HG03457 (cell line): Measurements from ENCODE around the gene PATL2.
"Not testable (repeated sequence)": the region's sequence is repeated elsewhere in the genome, so short reads cannot be mapped to it uniquely, and the experiment has no call there.

Experiments used
- ATAC-seq: cut with Tn5 transposase; IDR thresholded peaks from one replicate; pipeline ENCODE4 v1.9.1; 2021; ENCODE audit warnings: moderate number of reproducible peaks; ENCODE audit not compliant: unreplicated experiment

PATL2 gene

DNA sequence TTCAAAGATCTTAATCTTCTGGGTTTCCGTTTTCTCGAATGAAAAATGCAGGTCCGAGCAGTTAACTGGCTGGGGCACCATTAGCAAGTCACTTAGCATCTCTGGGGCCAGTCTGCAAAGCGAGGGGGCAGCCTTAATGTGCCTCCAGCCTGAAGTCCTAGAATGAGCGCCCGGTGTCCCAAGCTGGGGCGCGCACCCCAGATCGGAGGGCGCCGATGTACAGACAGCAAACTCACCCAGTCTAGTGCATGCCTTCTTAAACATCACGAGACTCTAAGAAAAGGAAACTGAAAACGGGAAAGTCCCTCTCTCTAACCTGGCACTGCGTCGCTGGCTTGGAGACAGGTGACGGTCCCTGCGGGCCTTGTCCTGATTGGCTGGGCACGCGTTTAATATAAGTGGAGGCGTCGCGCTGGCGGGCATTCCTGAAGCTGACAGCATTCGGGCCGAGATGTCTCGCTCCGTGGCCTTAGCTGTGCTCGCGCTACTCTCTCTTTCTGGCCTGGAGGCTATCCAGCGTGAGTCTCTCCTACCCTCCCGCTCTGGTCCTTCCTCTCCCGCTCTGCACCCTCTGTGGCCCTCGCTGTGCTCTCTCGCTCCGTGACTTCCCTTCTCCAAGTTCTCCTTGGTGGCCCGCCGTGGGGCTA, at the start of gene PATL2, which contains the start of gene B2M:
PATL2 (minus strand) TSS at position 228 of the 647 bp plus-strand sequence. CDS start 34,833 bp downstream, outside the sequence.
B2M (plus strand) TSS at position 422 of the 647 bp plus-strand sequence; CDS start at position 452, 30 bp downstream.
- peak; percentile 81 for ATAC-seq

DNA sequence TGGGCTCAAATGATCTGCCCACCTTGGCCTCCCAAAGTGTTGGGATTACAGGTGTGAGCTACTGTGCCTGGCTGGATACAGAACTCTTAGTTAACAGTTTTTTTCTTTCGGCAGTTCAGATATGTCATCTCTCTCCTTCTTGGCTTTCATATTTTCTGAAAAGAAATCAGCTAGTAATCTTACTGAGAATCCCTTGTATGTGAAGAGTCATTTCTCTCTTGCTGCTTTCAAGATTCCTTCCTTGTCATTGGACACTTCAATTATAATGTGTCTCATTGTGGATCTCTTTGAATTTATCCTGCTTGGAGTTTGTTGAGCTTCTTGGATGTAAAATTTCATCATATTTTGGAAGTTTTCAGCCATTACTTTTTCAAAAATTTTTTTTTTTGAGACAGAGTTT, 42.2 kb upstream of the PATL2 start:
- no peak for ATAC-seq

DNA sequence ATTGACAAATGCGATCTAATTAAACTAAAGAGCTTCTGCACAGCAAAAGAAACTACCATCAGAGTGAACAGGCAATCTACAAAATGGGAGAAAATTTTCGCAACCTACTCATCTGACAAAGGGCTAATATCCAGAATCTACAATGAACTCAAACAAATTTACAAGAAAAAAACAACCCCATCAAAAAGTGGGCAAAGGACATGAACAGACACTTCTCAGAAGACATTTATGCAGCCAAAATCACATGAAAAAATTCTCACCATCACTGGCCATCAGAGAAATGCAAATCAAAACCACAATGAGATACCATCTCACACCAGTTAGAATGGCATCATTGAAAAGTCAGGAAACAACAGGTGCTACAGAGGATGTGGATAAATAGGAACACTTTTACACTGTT, 32.3 kb upstream of the PATL2 start:
- ATAC-seq = not testable (repeated sequence)

DNA sequence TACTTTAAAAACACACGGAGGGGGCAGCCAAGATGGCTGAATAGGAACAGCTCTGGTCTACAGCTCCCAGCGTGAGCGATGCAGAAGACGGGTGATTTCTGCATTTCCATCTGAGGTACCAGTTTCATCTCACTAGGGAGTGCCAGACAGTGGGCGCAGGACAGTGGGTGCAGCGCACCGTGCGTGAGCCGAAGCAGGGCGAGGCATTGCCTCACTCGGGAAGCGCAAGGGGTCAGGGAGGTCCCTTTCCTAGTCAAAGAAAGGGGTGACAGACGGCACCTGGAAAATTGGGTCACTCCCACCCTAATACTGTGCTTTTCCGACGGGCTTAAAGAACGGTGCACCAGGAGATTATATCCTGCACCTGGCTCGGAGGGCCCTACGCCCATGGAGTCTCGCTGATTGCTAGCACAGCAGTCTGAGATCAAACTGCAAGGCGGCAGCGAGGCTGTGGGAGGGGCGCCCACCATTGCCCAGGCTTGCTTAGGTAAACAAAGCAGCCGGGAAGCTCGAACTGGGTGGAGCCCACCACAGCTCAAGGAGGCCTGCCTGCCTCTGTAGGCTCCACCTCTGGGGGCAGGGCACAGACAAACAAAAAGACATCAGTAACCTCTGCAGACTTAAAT, 28.2 kb upstream of the PATL2 start:
- not testable (repeated sequence) for ATAC-seq

DNA sequence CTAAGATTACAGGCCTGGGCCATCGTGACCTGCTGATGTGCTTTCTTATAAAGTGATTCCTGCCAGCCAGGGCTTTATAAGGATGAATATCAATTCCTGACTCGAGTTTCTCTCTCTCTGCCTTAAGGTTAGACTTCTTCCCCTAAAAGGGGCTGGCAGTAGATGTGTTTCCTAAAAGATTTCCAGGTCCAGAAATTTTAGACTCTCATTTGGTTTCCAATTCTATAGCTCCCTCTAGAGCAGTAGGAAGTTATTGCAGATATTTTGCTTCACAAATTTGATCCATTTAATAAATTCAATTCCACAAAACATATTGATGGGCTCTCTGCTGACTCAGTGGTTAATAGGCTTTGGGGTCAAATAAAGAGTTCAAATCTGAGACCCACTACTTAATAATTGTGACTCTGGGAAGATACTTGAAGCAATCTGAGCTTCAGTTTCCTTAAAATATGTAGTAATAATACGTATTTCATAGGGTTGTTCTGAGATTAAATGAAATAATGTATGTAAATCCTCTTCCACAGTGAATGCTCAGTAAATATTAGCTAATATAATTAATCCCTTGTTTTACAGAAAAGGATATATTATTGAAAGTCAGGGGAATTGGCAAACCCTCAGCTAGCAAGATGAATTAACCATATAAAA, 27.3 kb upstream of the PATL2 start:
- ATAC-seq = no peak

DNA sequence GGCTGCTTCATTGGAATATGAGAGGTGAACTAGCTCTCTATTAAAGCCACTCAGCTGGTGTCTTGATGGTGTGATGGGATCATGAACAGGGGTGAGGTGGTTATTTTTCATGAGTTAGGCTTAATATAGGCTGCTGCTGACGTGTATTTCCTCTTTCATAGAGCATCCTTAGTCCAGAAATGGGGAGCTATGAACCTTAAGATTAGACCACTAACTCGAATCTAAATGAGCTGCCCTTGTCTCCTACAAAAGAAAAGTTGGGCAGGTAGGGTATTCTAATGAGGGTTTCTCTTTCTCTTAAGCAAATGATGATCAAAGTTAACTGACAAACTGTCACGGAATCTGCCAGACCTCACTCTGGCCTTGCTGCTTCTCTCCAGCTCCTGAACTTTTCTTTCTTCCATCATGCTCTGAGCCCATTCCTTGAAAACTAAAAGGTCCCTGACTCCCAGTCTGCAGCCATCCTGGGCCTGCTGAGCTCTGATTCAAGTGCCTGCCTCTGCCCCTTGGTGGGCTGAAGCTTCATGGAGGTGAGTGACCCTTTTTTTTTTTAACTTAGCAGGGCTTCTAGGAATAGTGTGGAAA, 25.1 kb upstream of the PATL2 start, which contains the start of gene TRIM69:
TRIM69 (plus strand) TSS at position 348 of the 585 bp plus-strand sequence; CDS start at position 525, 177 bp downstream.
- no peak for ATAC-seq

DNA sequence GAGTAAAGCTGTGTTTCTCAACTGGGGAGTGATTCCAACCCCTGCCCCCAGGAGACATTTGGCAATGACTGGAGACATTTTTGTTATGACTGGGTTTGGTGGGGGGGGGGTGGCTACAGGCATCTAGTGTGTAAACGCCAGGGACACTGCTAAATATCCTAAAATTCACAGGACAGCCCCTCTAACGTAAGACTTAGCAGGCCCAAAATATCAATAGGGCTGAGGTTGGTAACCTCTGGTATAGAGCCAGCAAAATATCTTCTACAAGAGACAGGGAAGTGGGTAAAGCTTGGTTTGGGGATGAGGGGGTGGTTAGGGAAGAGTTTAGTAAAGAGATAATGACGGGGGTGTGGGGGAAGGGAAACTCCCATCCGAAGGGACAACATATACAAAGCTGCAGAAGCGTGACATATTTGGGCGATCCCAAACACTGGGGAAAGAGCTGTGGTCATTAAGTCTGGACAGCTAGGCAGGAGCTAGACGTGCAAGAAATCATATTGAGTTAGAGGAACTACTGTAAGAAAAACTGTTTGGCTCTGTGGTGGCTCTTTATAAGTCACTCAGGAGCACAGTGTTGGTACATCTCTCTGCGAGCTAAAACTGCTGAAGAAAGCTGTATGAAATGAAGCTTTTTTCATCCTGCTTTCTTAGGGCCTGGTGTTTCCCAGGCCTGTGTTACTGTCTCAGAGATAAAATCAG, 24.5 kb upstream of the PATL2 start:
- ATAC-seq = no peak

DNA sequence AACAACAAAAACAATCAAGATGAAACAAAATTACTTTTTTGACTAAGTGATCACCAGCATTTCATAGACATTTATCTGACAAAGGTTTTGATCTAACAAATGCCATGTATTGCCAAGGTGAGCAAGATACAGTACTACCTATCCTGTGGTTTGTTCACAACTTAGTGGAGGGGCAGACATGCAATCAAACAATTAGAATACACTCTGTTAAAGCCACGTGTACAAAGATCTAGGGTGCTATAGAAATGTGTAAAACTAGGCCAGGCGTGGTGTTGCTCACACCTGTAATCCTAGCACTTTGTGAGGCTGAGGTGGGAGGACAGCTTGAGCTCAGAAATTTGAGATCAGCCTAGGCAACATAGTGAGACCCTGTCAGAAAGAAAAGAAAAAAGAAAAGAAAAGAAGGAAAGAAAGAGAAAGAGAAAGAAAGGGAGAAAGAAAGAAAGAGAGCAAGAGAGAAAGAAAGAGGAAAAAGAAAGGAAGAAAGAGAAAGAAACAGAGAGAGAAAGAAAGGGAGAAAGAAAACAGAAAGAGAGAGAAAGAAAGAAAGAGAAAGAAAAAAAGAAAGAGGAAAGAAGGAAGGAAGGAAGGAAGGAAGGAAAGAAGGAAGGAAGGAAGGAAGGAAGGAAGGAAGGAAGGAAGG, 23.8 kb upstream of the PATL2 start:
- ATAC-seq = no peak

DNA sequence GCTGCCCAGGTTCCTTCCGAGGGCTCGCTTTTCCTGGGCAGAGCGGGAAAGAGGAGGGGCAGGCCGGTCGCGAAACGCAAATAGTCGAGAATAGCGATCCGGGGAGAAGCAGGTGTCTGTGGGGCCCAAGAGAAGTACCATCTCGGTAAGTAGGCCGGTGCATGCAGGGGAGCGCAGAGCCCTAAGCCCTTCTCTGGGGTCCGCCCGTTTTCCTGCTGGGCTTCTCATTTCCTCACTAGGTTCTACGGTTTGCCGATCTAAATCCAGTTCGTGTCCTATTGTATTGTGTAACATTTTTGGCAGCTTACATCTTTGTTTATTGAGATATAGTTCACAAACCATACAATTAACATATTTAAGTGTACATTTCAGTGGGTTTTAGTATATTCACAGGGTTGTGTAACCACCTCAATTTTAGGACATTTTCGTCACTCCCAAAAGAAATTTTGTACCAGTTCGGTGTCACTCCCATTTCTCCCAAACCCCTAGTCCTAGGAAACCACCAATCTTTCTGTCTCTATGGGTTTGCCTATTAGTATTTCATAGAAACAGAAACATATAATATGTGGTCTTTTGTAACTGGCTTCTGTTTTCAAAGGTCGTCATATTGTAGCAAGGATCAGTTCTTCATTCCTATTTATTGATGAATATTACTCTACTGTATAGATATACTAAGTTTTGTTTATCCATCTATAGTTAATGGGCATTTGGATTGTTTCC, 18.4 kb upstream of the PATL2 start:
- ATAC-seq = no peak

DNA sequence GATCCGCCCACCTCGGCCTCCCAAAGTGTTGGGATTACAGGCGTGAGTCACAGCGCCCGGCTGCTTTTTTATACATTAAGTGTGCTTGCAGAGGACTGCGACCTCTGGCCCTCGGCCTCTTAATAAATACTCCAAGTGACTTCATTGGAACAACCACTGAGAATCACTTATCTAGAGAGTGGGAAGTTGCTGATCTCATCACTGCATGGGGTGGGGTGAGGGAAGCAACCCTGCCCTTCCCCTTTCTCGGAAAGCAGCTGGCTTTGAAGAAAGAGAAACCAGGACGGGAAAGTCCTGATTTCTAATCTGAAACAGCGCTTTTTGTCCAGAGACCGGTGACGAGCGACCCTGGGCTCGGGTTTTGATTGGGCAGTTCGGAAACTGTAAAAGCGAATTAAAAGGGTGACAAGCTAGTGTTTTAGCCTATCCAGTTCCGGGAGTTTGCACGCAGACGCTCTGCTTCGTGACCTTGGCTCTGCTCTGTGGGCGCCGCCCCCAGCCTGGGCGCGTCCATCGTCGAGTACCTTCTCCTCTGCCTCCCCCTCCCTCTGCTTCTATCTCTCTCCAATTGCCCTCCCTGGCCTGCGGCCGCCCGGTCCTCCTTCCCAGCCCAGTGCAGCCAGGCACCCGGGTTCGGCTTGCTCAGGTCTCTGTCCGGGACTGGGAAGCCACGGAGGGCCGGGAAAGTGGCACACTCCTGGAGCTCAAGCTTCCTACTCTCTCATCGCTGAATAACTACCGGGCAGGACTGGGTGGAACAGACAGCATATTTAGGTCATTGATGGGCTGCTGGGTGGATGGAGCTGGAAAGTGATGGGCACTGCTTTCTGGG, 17.7 kb upstream of the PATL2 start:
- ATAC-seq = peak; percentile 55

DNA sequence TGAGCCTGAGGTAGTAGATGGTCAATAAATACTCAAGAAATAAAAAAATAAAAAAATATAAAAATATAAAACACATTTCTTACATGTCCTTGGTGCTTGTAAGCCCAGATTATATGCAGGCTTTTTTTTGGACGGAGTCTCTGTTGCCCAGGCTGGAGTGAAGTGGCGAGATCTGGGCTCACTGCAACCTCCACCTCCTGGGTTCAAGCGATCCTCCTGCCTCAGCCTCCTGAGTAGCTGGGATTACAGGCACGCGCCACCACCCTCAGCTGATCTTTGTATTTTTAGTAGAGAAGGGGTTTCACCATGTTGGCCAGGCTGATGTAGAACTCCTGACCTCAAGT, 17.1 kb upstream of the PATL2 start:
- ATAC-seq = not testable (repeated sequence)

DNA sequence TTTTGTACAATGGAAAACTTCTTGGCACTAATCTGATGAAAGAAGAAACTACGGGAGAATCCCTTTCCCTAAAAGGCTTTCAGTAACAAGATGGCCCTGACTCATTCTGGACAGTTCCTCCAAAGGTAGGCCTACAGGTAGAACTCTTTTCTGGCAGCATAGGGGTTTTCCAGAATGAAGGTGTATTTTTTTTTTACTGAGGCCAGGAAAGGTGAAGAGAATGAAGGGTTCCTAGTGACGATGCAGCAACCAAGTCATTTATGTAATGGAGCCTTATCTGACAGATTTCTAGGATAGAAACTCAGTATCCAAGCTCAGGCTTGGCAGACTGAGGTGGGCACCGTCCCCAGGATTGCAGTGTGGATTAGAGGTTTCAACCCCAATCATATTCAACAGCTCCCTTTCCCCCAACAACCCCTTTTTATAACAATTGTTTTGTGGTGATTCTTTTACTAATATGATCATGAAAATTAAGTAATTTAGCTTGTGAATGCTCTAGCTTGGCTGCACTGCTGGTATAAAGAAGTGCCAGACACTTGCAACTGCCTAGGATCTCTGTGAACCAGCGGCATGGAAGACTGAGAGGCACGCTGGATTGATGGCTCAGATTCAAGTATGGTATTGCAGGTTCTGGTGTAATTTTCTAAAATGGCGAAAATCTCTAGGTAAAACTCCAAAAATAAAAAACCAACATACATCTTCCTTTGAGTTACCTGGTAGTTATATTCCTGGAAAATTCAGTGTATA, 16.5 kb upstream of the PATL2 start:
- ATAC-seq = no peak

DNA sequence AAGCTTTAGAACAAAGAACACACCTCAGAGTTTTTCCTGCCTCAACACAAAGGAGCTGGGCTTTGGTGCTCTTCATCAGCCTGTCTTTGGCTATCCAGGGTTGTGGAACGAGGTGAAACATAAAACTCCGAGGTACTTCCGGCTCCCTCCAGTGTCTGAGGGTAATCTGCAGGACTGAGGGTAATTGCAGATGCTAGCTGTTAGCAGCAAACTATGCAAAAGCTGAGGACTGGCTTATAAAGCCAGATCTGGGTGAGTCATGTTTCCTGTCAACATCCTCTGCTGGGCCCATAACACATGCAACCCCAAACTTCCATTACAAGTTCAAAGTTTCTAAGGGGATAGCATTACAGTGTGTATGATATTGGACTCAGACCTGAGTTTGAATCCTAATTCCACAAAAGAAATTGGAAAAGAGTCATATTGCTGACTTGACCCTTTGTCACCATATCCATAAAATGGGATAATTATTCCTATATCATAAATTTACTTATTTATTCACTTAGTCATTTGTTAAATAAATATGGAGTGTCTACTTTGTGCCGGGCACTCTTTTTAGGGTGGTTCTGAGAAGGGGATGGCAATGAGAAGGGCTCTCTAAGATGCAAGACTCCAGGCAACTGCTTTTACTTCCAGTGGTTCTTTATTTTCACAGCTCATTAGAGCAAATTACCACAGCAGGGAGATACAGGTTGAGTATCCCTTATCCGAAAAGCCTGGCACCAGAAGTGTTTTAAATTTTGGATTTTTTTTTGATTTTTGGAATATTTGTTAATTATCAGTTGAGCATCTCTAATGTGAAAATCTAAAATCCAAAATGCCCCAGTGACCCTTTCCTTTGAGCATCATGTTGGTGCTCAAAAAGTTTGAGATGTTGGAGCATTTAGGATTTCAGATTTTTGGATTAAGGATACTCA, 15.7 kb upstream of the PATL2 start:
- ATAC-seq = peak; percentile 31

DNA sequence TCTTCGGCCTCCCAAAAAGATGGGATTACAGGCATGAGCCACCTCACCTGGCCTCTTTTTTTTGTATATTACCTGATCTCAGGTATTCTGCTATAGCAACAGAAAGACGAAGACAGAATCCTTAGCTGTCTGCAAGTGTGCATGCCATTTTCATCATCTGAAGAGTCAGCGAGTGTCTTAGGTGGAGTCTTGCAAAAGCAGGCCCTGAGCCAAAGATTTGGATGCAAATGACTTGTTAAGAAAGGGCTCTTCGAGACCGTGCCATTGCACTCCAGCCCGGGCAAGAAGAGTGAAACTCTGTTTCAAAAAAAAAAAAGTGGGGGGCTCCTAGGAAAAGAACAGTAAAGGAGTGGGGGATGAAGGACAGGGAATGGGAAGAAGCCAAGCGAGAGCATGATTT, 15.0 kb upstream of the PATL2 start:
- ATAC-seq = no peak

DNA sequence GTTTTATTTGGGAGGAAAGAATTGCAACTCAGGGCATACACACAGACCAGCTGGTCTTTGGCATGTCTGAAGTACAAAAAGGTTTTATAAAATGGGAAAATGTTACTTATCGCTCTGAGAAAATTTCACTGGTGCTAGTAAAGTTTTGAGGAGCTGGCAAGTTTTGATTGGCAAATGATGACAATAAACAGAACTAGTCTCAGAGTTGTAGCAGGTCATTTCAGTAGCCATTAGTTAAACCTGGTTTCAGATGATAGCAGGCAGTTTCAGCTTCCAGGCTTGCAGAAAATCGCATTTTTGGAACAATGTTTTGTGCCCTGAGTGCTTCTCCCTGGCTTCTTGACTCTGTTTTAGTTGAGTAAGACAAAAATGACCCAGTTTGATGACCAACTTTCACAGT, 10.9 kb upstream of the PATL2 start:
- no peak for ATAC-seq

DNA sequence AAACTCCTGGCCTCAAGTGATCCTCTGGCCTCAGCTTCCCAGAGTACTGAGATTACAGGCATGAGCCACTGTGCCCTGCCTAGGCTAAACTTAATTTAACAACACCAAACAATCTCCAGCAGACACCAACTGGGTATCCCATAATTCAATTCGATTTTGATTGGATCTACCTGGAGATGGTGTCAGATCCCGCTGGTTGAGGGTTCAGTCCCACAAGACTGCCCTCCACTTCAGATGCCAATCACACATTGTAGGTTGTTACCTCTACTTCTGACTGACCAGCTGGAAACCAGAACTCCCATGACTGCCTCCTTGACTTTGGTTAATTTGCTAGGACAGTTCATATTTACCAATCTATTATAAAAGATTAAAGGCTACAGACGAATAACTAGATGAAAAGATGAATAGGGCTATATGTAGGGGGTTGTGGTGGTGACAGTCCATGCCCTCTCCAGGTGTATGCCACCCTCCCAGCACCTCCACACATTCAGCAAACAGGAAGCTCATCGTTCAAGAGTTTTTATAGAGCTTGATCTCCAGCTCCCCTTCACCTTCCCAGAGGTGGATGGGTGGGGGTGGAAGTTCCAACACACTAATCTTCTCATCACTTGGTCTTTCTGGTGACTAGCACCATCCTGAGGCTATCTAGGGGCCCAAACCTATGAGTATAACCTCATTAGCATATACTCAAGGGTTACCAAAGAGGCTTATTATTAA, 9.5 kb upstream of the PATL2 start:
- ATAC-seq = no peak

DNA sequence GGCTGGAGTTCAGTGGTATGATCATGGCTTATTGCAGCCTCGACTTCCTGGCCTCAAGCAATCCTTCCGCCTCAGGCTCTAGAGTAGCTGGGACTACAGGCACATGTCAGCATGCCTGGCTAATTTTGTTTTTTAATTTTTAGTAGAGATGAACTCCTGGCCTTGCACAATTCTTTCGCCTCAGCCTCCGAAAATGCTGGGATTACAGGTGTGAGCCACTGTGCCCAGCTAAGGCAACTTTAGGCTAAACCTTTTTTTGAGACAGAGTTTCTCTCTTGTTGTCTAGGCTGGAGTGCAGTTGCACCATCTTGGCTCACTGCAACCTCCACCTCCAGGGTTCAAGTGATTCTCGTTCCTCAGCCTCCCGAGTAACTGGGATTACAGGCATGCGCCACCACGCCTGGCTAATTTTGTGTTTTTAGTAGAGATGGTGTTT, 8.9 kb upstream of the PATL2 start:
- ATAC-seq = not testable (repeated sequence)
